Loucy (cell line): Measurements from ENCODE around the gene GCG.

ENCODE experiments used
- CTCF ChIP-seq: fragments of 200-600 bp; sonication (generic); conservative IDR thresholded peaks from 2 replicates; pipeline ENCODE4 v1.5.1; 2014; ENCODE audit warnings: mild to moderate bottlenecking, antibody characterized with exemption, low read length
- EZH2phosphoT487 ChIP-seq: fragments of 200-600 bp; IDR thresholded peaks from 2 replicates; pipeline ENCODE4 v1.6.1; 2018; ENCODE audit warnings: antibody characterized with exemption, mild to moderate bottlenecking, moderate library complexity, borderline replicate concordance

DNA sequence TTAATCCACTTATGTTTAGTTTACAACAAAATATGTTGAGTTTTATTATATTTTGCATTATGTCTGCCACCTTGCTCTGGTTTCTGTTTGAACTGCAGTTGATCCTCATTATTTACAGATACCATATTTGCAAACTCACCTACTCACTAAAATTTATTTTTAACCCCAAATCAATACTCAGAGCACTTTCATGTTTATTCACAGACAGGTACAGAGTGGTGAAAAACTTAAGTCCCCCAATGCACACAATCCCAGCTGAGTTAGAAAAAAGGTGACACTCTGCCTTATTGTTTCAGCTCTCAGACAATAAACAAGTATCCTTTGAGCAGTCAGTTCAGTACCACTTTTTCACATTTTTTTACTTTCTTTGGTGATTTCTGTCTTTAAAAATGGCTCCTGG lies 13.7 kb downstream of the GCG start:
- TF ChIP-seq CTCF (no peak), EZH2phosphoT487 (no peak)
